DMS79 (cell line): Measurements from ENCODE around the gene SSU72.
"Not testable (repeated sequence)": the region's sequence is repeated elsewhere in the genome, so short reads cannot be mapped to it uniquely, and the experiment has no call there.

Experiments used
- DNase-seq: peaks from one replicate; lab custom pipeline; 2025; lab: John Stamatoyannopoulos, UW

SSU72 gene

DNA sequence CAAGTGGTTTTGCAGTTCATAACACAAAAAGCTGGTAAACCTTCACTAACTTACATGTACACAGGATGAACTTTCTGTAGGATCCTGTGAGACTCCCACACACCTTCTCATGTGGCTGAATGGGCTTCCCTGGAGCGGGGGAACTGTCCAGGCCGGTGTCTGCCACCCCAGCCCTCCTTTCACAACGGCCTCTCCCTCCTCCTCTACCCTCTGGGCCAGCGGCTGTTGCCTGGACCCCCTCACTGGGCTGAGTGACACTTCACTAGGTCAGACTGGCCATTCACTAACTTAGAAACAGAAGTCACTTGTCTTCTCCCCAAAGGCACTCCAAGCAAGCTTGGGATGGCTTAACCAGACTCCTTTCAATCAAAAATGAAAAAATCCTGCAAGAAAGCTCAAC lies 16.1 kb downstream of the SSU72 start:
- no peak for DNase-seq

DNA sequence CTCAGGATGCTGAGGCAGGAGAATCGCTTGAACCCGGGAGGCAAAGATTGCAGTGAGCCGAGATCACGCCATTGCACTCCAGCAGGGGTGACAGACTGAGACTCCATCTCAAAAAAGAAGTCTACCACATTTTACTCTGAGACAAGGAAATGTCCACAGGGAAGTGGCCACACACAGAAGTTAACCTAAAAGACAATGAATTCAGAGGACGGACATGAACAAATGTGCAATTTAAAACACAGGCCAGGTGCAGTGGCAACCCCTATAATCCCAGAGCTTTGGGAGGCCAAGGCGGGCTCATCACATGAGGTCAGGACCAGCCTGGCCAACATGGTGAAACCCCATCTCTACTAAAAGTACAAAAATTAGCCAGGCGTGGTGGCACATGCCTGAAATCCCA lies 17.0 kb downstream of the SSU72 start:
- DNase-seq, result not testable (repeated sequence)

GRCh38 chr1:1556961-1557360 lies 17.7 kb downstream of the SSU72 start:
- DNase-seq, result not testable (repeated sequence)

- no peak for DNase-seq
Measured at GRCh38 chr1:1556505-1556904, 18.2 kb downstream of the SSU72 start.

DNA sequence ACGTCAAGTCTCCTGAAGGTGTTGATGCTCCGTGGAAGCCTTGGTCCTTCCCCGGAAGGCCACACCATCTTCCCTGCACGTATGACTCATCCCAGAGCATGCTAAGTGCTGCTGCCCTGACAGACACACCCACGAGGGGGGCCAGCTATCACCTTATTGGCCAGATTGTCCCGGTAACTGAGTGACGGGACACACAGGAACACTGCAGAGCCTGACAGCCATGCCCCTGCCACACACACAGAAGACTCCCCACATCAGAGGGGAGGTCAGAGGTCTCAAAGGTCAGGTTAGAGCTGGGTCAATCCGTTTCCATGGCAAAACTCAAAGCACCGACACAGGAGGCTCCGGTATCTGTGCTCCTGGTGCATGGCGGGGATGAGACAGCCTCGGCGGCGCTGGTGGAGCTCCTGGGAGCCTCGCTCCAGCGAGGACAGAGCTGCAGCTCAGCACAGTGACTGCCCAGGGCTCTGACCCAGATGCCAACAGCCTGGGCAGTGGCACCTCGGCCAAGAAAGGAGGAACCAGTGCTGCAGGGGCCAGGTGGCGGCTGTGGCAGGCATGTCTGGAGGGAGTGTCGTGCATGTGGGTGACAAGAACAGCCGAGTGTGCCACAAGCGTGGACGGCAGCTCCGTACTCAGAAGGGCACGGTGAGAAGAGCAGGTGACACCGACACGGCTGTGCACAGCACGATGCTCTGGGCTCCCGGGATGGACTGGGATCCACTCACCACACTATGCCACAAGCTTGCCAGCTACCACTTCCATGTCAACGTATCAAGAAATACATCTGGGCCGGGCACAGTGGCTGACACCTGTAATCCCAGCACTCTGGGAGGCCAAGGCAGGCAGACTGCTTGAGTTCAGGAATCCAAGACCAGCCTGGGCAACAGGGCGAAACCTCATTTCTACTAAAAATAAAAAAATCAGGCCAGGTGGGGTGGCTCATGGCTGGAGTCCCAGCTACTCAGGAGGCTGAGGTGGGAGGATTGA lies 19.4 kb downstream of the SSU72 start:
- no peak for DNase-seq

- DNase-seq, result no peak
Measured at GRCh38 chr1:1554550-1554925, 20.1 kb downstream of the SSU72 start.

DNA sequence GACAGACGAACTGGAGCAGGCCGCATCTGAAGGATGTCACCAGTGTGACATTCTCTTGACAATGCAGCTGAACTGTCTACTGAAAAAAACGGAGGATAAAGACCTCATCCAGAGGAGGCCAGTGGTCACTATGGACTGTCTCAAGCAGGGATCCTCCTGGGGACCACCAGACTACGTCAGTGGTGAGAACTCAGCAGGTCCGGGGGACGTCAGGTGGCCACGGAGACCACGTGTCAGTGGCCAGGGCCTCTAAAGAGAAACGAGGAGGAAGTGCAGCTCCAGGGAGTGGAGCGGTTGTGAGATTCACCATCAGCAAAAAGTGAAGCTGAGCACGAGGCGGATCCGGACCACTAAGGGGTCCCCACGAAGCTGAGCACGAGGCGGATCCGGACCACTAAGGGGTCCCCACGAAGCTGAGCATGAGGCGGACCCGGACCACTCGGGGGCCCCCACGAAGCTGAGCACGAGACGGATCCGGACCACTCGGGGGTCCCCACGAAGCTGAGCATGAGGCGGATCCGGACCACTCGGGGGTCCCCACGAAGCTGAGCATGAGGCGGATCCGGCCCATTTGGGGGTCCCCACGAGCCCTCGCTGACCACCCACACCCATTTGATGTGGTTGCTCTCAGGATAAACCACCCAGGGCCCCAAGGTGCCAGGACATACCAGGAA lies 20.7 kb downstream of the SSU72 start:
- DNase-seq, result no peak

DNA sequence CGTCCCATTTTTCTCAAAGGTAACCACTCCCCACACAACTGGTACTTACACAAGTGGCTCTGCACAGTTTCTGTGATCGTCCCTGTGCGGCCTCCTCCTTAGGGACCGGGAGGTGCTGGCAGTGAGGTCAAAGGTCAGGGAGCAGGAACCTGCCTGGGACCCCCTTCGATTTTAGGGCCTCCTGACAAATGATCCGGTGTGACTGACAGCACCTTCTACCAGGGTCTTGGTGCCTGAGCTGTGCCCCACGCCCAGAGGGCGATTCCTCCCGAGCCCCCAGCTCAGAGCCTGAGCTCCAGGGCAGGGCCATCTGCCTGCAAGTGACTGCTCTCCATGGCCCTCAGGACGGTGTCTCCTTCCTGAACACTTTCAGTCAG lies 22.4 kb downstream of the SSU72 start:
- DNase-seq, result no peak

- DNase-seq, result no peak
Measured at GRCh38 chr1:1551524-1552262, 23.0 kb downstream of the SSU72 start.

DNA sequence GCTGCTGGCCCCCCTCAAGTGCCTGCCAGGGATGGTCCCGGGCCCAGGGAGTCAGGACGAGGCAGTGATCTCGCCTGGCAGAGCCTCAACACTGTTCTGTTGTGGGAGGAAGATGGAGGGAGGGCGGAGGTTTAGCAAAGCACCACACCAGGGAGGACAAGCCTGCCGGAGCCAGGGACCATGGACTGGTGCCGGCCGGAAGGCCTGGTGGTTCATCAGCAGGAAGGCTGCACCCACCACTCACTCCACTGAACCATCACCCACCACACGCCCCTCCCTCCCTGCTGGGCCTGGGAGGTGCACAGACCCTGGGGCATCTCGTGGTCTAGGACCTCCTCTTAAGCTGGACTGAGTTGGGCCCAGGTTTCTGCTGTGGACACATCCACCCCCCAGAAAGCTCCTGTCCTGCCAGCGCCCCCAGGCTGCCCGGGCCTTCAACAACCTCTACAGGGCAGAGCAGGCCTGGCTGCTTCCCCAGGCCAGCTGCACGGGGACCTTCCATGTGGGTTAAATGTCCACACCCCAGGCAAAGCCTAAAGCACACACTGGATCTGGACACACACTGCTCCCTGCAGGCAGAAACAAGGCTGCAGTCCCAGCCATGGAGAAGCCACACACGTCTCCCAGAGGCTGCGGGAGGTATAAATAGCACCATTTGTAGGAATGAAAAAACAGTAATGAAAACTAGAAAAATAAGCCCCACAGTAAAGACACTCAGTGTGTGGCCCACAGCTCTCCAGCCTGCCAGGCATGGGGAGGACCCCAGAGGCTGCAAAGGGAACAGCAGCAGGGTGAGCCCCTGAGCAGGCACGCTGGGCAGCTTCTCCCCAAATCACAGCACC lies 23.9 kb downstream of the SSU72 start:
- no peak for DNase-seq

- DNase-seq, result no peak
Measured at GRCh38 chr1:1550087-1550486, 24.6 kb downstream of the SSU72 start.

GRCh38 chr1:1548591-1548990 lies 26.1 kb downstream of the SSU72 start:
- no peak for DNase-seq

DNA sequence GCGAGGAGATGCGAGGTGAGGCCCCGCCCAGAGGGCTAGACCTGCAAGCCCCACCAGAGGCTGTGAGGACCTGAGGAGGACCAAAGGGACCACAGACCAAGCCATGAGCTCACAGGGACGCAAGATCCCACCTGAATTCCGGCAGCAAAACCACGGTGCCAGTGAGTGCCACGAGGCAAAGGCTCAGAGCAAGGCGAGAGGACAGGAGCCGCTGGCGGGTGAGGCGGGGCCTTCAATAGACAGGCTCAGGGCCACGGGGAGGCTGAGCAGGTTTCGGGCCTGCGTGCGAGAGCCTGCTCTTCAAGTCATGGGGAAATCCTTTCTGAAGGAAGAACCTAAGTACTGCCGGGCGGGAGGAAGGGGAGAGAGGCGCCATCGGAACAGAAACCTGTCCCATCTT lies 27.2 kb downstream of the SSU72 start:
- DNase-seq, result no peak

DNA sequence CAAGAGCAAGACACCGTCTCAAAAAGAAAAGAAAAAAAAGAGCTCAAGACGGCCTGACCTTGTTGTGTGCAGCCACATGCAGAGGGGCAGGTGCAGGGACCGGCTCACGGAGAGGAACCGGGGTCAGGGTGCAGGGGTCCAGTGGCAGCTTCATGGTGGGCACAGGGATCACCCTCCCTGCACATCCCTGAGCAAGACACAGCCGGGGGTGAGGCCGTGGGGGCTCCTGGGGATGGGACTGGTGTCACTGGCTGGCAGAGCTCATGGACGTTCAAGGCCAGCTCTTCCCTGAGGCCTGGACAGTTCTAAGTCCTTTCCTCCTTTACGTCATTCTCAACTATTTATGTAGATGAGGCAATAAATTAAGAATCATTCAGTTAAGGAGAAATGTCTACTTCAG lies 27.7 kb downstream of the SSU72 start:
- no peak for DNase-seq

- DNase-seq, result no peak
Measured at GRCh38 chr1:1545946-1546737, 28.5 kb downstream of the SSU72 start.

- DNase-seq, result no peak
Measured at GRCh38 chr1:1544544-1544943, 30.1 kb downstream of the SSU72 start.

DNA sequence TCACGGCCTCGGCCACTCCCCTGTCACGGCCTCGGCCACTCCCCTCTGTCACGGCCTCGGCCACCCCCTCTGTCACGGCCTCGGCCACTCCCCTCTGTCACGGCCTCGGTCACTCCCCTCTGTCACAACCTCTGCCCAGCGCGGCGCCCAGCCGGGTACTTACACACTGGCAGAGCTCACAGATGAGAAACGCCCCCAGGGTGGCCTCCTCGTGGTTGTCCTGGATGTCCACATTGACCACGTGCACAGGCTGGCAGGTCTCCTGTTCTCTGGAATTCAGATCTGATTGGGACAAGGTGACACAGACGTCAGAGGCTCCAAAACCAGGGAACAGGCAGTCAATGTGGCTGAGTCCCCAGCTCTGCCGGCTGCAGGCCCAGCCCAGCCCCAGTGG lies 31.0 kb downstream of the SSU72 start:
- no peak for DNase-seq

DNA sequence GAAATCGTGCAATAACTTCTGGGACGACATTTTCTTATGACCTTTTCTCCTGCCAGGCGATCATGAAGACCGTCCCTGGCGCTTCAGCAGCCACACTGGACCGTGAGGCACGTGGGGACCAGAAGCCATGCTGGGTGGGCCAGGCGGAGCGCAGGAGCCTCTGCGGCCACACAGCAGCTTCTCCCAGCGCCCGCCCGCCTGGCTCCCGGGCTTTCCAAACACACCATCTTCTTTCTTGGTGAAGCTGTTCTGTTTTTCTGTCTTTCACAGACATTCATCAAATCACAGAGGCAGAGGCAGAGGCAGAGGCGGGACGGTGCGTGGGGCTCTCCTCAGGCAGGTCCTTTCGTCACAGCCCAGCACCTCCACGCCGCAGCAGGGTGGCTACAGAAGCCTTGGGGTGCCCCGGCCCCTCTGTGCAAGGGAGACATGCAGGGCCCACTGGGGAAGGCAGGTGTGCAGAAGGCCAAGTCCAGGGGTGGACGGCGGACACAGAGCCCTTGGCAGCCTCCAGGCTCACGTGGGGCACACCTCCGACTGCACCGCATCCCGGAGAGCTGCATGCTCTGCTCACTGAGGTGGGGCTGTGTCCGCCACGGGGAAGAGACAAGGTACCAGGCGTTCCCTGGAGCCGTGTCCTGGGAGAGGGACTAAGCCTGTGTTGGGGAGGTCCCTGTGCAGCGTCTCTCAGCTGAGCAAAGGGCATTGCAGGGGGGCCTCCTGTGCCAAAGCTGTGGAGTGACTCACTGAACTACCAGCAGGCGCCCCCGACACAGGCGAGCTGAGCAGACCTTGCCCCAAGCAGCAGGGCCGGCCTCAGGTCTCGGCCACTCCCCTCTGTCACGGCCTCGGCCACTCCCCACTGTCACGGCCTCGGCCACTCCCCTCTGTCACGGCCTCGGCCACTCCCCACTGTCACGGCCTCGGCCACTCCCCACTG lies 31.6 kb downstream of the SSU72 start:
- DNase-seq, result no peak

DNA sequence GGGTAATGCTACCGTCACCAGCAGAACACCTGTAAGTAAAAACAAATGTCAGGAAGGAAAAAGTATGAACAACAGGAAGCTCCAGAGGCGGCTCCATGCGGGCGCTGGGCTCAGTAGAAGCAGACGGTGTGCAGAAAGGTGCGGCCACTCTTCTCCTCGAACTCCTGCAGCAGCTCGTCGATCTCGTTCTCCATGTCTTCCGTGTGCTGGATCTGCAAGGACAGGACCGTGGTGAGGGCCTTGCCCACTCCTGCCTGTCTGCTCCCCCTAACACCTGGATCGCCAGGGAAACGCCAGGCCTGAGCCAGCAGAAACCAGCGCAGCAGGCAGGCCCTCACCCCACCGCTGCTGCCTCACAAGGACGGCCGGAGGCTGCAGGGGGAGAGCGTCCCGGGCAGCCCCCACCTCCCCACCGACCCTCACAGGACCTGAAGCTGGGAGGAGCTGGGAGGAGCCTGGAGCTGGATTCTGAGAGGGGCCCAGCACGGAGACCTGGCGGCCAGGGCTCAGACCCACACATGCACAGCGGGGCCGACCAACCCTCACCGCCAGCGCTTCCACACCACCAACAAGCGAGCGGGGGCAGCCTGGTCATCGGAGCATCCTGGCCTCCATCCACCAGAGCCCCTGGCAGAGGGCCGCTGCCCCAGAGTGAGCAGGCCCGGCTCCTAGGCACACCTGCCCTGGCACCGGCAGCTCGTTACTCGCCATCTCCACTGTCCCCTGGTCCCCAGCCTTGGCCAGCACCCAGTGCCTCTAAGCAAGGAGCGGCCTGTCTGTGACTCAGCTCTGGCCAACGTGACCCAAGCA lies 32.5 kb downstream of the SSU72 start:
- no peak for DNase-seq
